HCT116 (cell line): Measurements from ENCODE around the gene ATCAY.

ENCODE experiments used
- CBX3 ChIP-seq: IDR thresholded peaks from 2 replicates; pipeline ENCODE4 v1.6.1; 2012; ENCODE audit warnings: low read depth
- CTCF ChIP-seq, 3 experiments: fragments of 200-600 bp in 1 of 3; sonication (generic) in 1 of 3; IDR thresholded peaks in 2 of 3; conservative IDR thresholded peaks in 1 of 3; 2 replicates each; pipeline ENCODE4 v1.5.1; 2012 to 2017; ENCODE audit warnings: low read depth in 2 of 3, low read length in 2 of 3, antibody characterized with exemption in 1 of 3, borderline replicate concordance in 1 of 3, control low read depth in 1 of 3, mild to moderate bottlenecking in 1 of 3, mixed read lengths in 1 of 3, mixed run types in 1 of 3, moderate library complexity in 1 of 3; ENCODE audit not compliant: insufficient read depth in 1 of 3
- EZH2 ChIP-seq: fragments of 200-600 bp; sonication (generic); IDR thresholded peaks from 2 replicates; pipeline ENCODE4 v1.6.1; 2017; ENCODE audit warnings: antibody characterized with exemption, mixed run types
- EZH2phosphoT487 ChIP-seq: fragments of 200-600 bp; IDR thresholded peaks from 2 replicates; pipeline ENCODE4 v1.6.1; 2018; ENCODE audit warnings: antibody characterized with exemption, borderline replicate concordance
- POLR2A ChIP-seq: IDR thresholded peaks from 2 replicates; pipeline ENCODE4 v1.7.0; 2011; ENCODE audit warnings: borderline replicate concordance; ENCODE audit not compliant: insufficient read depth, insufficient read length; ENCODE audit errors: extremely low read depth

DNA sequence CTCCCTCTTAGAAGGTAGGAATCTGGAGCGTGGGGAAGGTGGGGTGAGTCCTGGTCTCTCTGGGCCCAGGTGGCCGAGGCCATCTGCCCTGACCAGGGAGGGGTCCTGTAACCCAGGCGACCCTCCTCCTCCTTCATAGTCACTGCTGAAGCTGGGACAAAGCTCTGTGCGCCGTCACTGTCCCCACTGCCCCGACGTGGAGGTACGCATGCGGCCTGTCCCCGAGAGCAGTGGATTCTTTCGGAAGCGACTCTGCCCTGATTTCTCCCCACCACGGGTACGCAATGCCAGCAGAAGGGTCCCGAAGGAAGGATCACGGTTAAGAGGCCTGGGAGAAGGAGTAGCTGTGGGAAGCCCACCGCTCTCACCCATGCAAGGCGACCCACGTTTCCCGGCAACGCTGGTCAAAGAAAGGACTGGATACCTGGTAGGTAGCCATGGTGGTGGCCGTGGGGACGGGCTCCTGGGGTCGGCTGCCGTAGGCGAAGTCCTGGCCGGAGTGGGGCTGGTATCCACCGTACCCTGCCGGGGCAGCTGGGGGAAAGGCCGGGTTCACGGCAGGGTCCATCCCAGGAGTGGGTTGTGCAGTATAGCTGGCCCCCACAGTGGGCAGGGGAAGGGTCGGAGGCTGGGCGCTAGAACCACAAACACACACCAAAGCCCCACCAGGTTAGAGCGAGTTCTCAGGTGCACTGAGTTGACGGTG lies 46.0 kb upstream of the ATCAY start:
- TF ChIP-seq CBX3 (no peak), POLR2A (no peak), CTCF (IDR thresholded peaks at IDR 0.05 in 2 of 3, conservative IDR thresholded peaks at IDR 0.05 in 1 of 3; ENCODE audit: borderline replicate concordance in 1 of 3, insufficient read depth in 1 of 3, low read depth in 2 of 3, low read length in 2 of 3) (no peak), EZH2 (no peak), EZH2phosphoT487 (no peak)
